Measurements from ENCODE around the gene SORL1-AS1.

Gene SORL1-AS1

DNA sequence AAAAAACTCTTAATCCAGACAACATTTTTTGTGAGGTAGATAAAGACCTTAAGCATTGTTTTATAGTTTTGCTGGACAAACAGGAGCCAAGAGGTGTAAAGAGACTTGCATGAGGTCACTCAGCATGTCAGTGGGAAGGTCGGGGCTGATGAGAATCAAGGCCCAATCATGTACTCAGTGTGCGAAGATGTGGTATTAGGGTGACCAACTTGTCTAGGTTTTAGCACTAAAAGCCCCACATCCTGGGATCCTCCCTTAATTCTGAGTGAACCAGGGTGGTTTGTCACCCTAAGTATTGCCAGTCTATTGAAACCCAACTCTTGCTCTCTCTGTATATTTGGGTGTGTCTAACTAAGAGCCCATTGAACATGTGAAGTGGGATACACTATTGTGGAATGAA lies 19.5 kb upstream of the SORL1-AS1 start:
- peaks cover 16% of the 10 kb centered on the region for H3K36me3 Mint-ChIP-seq (ENCODE audit: low read depth)
- H3K4me1 Mint-ChIP-seq: peaks cover 7% of the 10 kb centered on the region
- peaks cover 17% of the 10 kb centered on the region for H3K27me3 Mint-ChIP-seq (ENCODE audit: low read depth)
- TF ChIP-seq, protein P1, sequence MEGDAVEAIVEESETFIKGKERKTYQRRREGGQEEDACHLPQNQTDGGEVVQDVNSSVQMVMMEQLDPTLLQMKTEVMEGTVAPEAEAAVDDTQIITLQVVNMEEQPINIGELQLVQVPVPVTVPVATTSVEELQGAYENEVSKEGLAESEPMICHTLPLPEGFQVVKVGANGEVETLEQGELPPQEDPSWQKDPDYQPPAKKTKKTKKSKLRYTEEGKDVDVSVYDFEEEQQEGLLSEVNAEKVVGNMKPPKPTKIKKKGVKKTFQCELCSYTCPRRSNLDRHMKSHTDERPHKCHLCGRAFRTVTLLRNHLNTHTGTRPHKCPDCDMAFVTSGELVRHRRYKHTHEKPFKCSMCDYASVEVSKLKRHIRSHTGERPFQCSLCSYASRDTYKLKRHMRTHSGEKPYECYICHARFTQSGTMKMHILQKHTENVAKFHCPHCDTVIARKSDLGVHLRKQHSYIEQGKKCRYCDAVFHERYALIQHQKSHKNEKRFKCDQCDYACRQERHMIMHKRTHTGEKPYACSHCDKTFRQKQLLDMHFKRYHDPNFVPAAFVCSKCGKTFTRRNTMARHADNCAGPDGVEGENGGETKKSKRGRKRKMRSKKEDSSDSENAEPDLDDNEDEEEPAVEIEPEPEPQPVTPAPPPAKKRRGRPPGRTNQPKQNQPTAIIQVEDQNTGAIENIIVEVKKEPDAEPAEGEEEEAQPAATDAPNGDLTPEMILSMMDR (IDR thresholded peaks at IDR 0.05; ENCODE audit: unreplicated experiment in 3 of 3): no peak
- no peak overlapping the region for H3K27ac Mint-ChIP-seq
- H3K9me3 Mint-ChIP-seq: no peaks in the 10 kb centered on the region
- no peak overlapping the region for H3K4me3 Mint-ChIP-seq

DNA sequence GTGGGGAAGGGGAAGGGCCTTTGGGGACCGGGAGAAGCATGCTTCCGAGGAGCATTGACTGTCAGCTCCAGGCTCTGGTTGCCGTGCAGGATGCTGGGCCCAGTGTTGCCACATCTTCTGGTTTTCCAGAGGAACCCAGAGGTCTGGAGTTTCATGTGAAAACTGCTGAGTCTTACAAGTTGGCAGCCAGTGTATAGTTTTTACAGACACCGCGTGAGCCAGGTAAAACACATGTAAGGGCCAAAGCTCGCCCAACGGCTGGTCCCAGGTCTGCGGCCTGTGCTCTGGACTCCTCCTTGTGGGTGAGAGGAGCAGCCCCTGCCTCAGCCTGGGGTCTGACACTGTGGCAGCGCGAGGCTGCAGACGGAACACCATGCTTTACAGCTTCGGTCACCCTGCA lies 18.4 kb upstream of the SORL1-AS1 start:
- H3K27ac Mint-ChIP-seq: no peak overlapping the region
- no peaks in the 10 kb centered on the region for H3K9me3 Mint-ChIP-seq
- H3K4me1 Mint-ChIP-seq: peaks cover 15% of the 10 kb centered on the region
- peaks cover 23% of the 10 kb centered on the region for H3K27me3 Mint-ChIP-seq (ENCODE audit: low read depth)
- TF ChIP-seq, protein P1 (IDR thresholded peaks at IDR 0.05; ENCODE audit: unreplicated experiment in 3 of 3): no peak
- H3K4me3 Mint-ChIP-seq: no peak overlapping the region
- H3K36me3 Mint-ChIP-seq (ENCODE audit: low read depth): peaks cover 16% of the 10 kb centered on the region

DNA sequence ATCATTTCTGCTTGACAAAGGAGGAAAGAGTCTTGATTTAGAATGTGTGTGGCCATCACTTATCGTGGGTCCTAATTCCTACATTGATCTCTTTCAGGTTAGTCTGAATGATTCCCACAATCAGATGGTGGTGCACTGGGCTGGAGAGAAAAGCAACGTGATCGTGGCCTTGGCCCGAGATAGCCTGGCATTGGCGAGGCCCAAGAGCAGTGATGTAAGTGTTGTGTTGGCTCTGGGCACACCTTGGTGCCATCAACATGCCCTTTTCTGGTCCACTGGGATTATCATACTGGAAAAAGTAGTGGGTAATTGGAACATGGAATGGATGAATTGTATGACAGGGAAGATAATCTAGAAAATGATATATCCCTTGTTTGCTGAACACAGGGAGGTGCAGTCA lies 17.1 kb upstream of the SORL1-AS1 start:
- H3K27ac Mint-ChIP-seq: no peak overlapping the region
- TF ChIP-seq, protein P1 (IDR thresholded peaks at IDR 0.05; ENCODE audit: unreplicated experiment in 3 of 3): no peak
- no peaks in the 10 kb centered on the region for H3K9me3 Mint-ChIP-seq

DNA sequence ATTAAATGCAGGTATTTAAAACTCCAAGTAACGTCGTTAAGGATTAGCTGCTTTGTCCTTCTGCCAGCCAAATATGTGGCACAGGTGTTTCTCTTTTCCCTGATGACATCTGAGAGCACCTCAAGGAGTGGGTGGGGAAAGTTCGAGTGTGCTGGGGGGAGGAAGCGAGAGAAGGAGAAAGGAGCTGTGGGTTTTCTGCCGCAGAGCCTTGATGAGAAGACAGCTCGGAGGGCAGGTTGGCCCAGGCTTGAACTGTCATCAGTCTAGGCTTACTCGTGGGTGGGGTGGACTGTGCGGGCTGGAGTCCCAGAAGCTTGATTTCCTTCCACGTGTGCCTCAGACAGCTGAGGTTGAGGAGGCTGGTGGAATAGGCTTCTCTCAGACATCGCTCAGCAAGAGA lies 15.2 kb upstream of the SORL1-AS1 start:
- H3K36me3 Mint-ChIP-seq (ENCODE audit: low read depth): peaks cover 11% of the 10 kb centered on the region

More for the DNA sequence above, 17.1 kb upstream of the SORL1-AS1 start:
- H3K4me3 Mint-ChIP-seq: no peak overlapping the region
- H3K27me3 Mint-ChIP-seq (ENCODE audit: low read depth): peaks cover 26% of the 10 kb centered on the region
- peaks cover 24% of the 10 kb centered on the region for H3K4me1 Mint-ChIP-seq
- H3K36me3 Mint-ChIP-seq (ENCODE audit: low read depth): peaks cover 16% of the 10 kb centered on the region

DNA sequence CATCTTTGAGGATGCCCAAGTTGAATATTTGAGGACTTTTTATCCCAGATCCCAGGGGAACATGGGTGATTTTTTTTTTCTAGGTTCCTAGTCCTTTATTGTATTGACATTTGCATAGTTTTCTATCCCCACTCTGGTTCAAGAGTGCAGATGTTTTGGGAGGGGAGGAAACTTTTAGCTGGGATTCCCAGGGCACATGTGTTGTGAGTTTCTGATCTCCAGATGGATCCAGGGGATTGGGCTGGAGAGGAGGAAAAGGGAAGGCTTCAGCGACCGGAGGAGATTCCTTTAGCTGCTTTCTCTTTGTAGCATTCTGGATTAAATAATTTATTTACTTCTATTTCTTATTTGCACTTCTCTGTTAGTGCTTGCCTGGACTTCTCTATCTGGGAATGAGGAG lies 14.7 kb upstream of the SORL1-AS1 start:
- Mint-ChIP-seq H3K27me3 (ENCODE audit: low read depth) (peaks cover 20% of the 10 kb centered on the region), H3K9me3 (no peaks in the 10 kb centered on the region), H3K4me1 (peaks cover 32% of the 10 kb centered on the region), H3K4me3 (no peak overlapping the region), H3K27ac (peak overlapping the region; percentile 43 to 95 (median 53)), H3K36me3 (ENCODE audit: low read depth) (peaks cover 11% of the 10 kb centered on the region)
- TF ChIP-seq, protein P1 (IDR thresholded peaks at IDR 0.05; ENCODE audit: unreplicated experiment in 3 of 3): no peak

More for the DNA sequence above, 15.2 kb upstream of the SORL1-AS1 start:
- Mint-ChIP-seq H3K27me3 (ENCODE audit: low read depth) (peaks cover 23% of the 10 kb centered on the region), H3K4me1 (peaks cover 32% of the 10 kb centered on the region), H3K9me3 (no peaks in the 10 kb centered on the region), H3K27ac (peak overlapping the region; percentile 43 to 95 (median 53)), H3K4me3 (no peak overlapping the region)
- TF ChIP-seq, protein P1 (IDR thresholded peaks at IDR 0.05; ENCODE audit: unreplicated experiment in 3 of 3): no peak

DNA sequence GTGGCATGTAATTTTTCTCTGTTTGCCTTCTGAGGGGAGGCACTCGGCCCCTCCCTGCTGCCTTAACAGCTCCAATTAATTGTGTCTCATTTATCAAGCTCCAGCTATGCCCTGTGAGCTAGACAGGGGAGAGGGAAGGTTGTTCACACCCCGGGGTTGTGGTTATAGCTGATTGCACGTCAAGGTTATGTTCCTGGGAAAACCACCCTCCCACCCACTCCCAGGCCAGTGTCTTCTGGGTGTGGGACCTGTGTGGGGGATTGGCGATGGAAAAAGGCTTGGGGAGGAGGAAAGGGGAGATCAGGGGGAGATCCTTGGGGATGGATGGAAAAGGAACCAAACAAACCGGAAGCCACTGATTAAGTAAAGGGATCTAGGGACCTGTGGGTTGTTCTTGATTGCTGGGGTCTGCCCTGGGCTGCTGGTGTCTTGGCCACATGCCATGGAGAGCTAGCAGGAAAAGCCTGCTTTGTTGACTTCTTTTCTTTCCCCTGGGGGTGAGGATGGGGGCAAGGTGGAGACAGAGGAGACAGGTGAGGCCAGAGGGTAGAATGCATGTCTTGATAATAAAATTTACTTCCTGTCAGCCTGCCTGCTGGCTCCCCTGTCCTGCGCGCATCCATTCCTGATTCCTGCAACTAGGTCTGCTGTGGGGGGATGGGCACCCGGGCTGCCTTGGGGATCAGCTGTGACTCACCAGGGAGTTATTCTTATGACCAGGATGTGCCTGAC lies 13.5 kb upstream of the SORL1-AS1 start:
- Mint-ChIP-seq H3K27ac (peak overlapping the region; percentile 65 to 95 (median 93)), H3K9me3 (no peaks in the 10 kb centered on the region), H3K27me3 (ENCODE audit: low read depth) (peaks cover 23% of the 10 kb centered on the region), H3K4me3 (peak overlapping the region in 2 of 3 experiments; percentile 26 to 52), H3K36me3 (ENCODE audit: low read depth) (peaks cover 11% of the 10 kb centered on the region), H3K4me1 (peaks cover 32% of the 10 kb centered on the region)
- TF ChIP-seq, protein P1 (IDR thresholded peaks at IDR 0.05; ENCODE audit: unreplicated experiment in 3 of 3): no peak

All from nephron (organoid).